AG10803 (cell line): Measurements from ENCODE around the gene OR5H14.

Experiments
- DNase-seq: peaks from one replicate; pipeline ENCODE4 v3.0.0; 2010; ENCODE audit warnings: low read depth
- H3K4me3 ChIP-seq: 2 replicates; pipeline ENCODE4 v1.5.1; 2011; ENCODE audit warnings: mild to moderate bottlenecking, low read length, control low read depth
- TF ChIP-seq, protein P1 (sequence below): conservative IDR thresholded peaks from 2 replicates; pipeline ENCODE4 v1.5.1; 2011; ENCODE audit warnings: mild to moderate bottlenecking, low read length, control low read depth, inconsistent platforms

Gene OR5H14

DNA sequence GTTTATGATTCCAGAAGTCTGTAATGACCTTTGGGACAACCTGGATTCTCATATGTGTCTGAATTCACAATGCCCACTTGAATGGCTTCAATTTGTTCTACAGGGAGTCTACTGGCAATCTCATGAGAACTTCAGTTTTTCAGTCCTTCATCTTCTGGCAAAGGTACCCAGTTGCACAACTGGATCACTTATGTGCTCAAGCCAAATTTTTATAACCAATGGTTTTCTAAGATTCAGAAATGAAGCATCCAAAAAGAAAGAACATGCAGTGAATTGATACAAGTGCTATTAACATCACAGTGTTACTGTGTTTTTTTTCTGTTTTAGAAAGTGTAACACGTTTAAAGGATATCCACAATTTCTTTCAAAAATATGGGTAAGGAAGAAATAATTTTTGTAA lies at the start of gene OR5H14:
TSS of gene OR5H14 (plus strand) at position 301 of the 400 bp plus-strand sequence. CDS start 1,907 bp downstream, outside the sequence.
- H3K4me3 ChIP-seq = no peak within 1 kb of the TSS
- DNase-seq = no peak
- TF ChIP-seq, protein P1, sequence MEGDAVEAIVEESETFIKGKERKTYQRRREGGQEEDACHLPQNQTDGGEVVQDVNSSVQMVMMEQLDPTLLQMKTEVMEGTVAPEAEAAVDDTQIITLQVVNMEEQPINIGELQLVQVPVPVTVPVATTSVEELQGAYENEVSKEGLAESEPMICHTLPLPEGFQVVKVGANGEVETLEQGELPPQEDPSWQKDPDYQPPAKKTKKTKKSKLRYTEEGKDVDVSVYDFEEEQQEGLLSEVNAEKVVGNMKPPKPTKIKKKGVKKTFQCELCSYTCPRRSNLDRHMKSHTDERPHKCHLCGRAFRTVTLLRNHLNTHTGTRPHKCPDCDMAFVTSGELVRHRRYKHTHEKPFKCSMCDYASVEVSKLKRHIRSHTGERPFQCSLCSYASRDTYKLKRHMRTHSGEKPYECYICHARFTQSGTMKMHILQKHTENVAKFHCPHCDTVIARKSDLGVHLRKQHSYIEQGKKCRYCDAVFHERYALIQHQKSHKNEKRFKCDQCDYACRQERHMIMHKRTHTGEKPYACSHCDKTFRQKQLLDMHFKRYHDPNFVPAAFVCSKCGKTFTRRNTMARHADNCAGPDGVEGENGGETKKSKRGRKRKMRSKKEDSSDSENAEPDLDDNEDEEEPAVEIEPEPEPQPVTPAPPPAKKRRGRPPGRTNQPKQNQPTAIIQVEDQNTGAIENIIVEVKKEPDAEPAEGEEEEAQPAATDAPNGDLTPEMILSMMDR = no peak

DNA sequence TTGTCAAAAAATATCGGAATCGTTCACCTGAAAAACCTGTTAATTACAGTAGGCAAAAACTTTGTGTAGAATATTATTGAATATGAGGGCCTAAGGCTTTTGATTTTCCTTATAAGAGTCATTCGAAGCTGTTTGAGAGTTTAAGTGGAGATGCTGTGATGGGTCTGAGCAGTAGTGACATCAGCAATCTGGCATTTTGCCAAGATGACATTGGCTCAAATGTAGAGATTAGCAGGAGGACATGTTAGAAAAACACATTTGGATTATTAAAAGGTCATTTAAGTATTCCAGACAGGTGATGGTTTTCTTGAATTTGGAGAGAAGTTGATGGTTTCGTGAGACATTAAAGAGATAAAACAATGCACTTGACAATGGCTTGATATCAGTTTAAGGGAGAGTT lies 47.4 kb upstream of the OR5H14 start:
- DNase-seq = no peak
- TF ChIP-seq, protein P1 = no peak

DNA sequence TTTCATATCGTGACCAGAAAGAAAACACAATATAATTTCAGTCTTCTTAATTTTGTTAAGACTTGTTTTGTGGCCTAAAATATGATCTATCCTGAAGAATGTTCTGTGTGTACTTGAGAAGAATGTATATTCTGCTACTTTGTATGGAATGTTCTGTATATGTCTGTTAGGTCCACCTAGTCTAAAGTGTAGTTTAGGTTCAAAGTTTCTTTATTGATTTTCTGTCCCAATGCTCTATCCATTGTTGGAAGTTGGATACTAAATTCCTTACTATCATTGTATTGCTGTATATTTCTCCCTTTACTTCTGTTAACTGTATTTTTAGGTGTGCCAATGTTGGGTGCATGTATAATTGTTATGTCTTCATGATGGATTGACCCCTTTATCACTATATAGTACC lies 39.1 kb upstream of the OR5H14 start:
- TF ChIP-seq, protein P1 = no peak
- H3K4me3 ChIP-seq = no peak overlapping the region

More for the DNA sequence above, 47.4 kb upstream of the OR5H14 start:
- H3K4me3 ChIP-seq = no peak overlapping the region

DNA sequence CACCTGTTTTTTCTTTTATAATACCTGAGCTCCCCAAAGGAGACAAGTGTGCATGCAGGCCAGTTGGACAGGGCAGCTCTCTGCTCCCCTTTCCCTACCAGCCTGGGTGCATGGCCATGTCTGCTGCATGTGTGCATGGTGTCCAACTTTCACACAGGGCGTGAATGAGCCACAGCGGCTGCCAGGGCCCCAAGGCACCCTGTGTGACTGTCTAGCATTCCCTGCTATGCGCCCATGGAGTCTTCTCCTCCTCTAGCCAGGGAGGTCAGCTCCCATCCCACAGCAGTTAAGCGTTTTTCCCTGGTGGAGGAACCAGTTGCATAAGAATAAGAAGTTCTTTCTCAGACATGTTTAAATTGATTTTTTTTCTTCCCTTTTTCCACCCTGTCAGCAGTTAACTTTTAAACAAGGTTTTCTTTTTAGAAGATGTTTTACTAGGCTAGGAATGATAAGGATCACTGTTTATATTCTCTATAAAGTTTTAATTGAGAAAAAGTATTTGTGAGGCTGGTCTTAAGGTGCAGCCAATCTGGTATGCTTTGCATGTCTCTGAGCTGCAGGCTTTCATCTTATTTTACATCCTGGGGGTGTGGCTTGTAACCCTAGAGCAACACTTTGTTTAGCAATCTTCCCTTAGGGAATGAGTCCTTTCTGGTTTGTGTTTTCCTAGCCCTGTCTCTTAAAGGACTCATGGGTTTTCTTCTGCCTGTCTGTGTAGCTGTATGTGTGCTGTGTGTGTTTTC lies 37.3 kb upstream of the OR5H14 start:
- TF ChIP-seq, protein P1 = no peak
- H3K4me3 ChIP-seq = no peak overlapping the region
- no peak for DNase-seq

More for the DNA sequence above, 39.1 kb upstream of the OR5H14 start:
- DNase-seq = no peak

DNA sequence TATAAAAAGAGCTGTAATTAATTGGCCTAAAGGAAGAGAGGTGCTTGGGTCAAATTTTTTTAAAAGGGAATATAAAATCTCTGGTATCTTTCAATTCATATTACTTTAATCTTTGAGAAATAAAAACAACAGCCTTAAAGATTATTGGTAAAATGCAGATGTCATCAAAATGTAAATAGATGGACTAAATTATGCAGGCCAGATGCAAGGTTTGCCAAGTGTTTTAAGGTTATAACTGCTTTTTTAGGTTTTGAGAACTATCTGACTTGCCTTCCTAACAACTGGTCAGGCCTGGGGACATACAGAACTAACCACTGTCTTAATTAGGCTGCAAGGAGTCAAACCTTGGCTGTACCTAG lies 36.8 kb upstream of the OR5H14 start:
- TF ChIP-seq, protein P1 = no peak
- H3K4me3 ChIP-seq = no peak overlapping the region
- no peak for DNase-seq

DNA sequence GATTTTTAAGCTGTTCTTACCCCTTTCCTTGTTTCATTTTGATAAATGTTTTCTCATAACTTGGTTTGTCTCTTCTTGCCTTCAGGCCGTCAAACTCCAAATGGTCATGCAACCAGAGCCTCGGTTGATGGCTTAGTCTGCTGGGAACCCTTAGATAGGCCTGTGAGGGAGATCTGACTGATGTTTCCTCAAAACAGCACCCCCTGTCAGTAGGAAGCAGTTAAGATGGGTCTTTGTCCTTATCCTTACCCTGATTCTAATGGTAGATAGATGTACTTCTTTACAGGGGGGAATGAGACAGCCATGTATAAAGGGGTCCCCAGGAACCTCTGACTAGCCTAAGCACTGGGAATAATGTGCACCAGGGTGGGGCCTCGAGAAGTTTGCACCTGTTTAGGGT lies 33.0 kb upstream of the OR5H14 start:
- no peak for DNase-seq
- TF ChIP-seq, protein P1 = no peak
- H3K4me3 ChIP-seq = no peak overlapping the region

DNA sequence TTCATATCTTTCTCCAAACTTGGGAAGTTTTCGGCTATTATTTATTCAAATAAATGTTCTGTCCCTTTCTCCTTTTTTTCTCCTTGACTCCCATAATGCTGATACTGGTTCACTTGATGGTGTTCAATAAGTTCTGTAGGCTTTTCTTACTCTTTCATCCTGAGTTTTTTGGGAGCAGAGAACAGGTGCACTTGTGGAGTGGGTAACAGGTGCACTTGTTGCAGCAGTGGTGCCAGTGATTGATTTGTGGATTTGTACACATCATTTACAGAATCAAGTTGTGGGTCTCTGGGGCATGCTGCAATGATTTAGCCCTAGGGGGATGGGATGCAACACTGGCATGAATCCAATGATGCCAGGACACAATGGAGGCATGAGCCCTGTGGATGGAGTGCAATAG lies 31.6 kb upstream of the OR5H14 start:
- DNase-seq = no peak
- no peak overlapping the region for H3K4me3 ChIP-seq
- TF ChIP-seq, protein P1 = no peak
